CMK (cell line): Measurements from ENCODE around the gene KYAT1.
"Not testable (repeated sequence)": the region's sequence is repeated elsewhere in the genome, so short reads cannot be mapped to it uniquely, and the experiment has no call there.

Experiments
- DNase-seq: peaks from one replicate; pipeline ENCODE4 v3.0.0-alpha.2; 2010; ENCODE audit warnings: low read depth

Gene KYAT1

DNA sequence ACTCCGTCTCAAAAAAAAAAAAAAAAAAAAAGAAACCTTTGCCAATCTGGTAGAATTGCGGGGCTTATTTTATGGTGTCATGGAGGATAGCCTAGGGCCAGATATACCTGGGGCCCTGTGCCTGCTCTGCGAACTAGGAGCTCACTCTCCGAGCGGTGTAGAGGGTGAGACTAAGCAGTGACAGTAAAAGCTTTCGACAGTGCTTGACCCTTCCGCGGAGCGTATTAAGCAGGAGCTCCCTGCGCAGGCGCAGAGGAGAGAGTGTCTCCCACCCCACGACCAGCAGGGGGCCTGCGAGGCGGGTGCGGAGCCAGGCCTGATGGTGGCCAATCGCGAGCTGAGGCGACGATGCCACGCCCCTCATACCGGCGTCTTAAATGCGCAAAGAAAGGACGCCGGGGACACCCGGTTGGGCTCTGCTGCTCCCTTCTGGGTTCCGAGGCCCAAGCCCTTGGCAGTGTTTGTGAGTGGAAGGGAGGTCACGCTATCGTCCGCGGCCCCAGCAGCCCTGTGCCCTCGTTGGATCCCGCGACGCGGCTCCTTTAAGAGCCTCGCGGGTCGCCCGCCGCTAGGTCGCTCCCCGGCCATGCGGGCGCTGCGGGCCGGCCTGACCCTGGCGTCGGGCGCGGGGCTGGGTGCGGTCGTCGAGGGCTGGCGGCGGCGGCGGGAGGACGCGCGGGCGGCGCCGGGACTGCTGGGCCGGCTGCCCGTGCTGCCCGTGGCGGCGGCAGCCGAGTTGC lies 63.5 kb downstream of the KYAT1 start, which contains the start of gene ENDOG:
TSS of gene ENDOG (plus strand) at position 402 of the 740 bp plus-strand sequence. CDS start at position 587, 185 bp downstream.
- peak; percentile 94 for DNase-seq

GRCh38 chr9:128810873-128811272 lies 70.9 kb downstream of the KYAT1 start:
- DNase-seq = no peak

GRCh38 chr9:128809831-128810230 lies 71.9 kb downstream of the KYAT1 start:
- DNase-seq = no peak

DNA sequence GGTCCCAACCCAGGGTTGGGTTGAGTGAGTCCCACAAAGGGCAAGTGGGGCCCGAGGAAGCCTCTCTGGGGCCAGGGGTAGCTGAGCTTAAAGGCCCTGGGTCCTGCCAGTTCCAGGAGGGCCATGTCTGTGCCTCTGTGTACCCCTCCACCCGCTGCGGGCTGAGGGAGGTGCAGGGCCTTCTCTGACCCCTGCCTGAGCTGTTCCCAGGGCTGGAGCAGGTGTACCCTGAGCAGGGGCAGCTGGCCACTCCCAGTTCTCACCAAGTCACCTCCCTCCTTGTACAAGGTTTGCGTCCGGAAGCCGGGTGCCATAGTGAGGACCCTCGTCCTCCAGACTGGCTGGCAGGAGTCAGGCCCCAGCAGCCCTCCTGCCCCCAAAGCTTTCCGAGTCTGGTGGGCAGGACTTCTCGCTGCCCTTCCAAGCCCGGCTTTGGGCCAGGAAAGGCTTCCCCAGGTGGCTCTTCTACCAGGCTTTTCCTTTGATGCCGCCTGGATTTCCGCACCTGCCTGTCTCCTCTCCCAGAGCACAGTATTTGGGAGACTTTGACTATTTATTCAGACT lies 72.6 kb downstream of the KYAT1 start:
- no peak for DNase-seq

GRCh38 chr9:128808543-128808942 lies 73.2 kb downstream of the KYAT1 start:
- DNase-seq = no peak

- no peak for DNase-seq
Measured at GRCh38 chr9:128807827-128808226, 73.9 kb downstream of the KYAT1 start.

DNA sequence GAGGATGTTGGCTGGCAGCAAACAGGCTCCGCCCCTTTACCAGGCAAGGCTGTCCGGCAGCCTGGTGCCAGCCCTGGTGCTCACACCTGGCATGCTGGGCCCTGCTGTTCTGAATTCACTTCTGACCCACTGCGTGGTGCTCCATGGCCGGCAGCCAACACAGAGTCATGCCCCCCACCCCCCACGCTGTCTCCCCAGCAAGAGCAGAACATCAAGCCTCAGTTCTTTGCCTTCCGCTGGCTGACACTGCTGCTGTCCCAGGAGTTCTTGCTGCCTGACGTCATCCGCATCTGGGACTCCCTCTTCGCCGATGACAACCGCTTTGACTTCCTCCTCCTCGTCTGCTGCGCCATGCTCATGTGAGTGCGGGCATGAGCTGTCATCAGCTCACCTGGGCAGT lies 76.1 kb downstream of the KYAT1 start:
- DNase-seq = no peak

- DNase-seq = no peak
Measured at GRCh38 chr9:128802482-128802881, 79.3 kb downstream of the KYAT1 start.

DNA sequence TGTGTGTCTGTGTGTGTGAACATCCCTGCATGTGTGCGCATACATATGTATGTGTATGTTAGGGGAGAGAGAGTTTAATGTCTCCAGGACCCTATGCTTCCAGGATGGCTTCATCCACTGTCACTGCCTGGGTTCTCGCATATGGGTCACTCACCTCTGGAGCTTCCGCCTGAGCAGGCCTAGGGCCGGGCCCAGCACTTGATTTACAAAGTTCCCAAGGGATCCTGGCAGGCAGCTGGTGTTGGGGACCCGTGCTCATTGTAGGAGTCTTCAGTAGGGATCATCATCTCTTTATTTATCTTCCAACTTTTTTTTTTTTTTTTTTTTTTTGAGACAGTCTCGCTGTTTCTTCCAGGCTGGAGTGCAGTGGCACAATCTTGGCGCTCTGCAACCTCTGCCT lies 81.7 kb downstream of the KYAT1 start:
- DNase-seq = no peak

- DNase-seq = no peak
Measured at GRCh38 chr9:128798896-128799295, 82.9 kb downstream of the KYAT1 start.

DNA sequence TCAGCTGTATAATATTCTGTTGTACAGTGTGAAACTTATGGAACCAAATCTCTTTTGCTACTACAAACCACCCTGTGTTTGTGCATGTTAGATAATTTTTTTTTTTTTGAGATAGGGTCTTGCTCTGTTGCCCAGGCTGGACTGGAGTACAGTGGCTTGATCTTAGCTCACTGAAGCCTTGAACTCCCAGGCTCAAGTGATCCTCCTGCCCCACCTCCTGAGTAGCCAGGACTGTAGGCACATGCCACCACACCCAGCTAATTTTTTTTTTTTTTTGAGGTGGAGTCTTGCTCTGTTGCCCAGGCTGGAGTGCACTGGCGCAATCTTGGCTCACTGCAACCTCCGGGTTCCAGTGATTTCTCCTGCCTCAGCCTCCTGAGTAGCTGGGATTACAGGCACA lies 86.8 kb downstream of the KYAT1 start:
- not testable (repeated sequence) for DNase-seq

GRCh38 chr9:128792978-128793686 lies 88.6 kb downstream of the KYAT1 start:
- DNase-seq = no peak

GRCh38 chr9:128792134-128792533 lies 89.6 kb downstream of the KYAT1 start:
- no peak for DNase-seq

DNA sequence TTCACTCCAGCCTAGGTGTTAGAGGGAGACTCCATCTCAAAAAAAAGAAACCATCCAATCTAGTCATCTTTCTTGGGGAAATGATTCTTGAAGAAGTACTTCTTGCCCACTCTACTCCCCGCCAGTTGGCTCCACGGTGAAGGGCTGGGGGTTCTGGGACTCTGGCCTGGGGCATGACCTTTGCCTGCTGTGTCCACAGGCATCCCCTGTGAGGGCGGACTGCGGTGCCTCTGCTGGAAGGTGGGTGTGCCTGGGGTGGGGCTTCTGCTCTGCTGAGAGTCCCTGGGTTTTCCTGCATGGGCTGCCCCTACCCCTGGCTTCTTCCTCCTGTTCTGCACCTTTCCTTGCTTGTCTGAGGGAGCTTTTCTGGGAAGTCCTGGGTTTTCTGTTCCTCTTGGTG lies 91.2 kb downstream of the KYAT1 start:
- DNase-seq = no peak

GRCh38 chr9:128788445-128788844 lies 93.3 kb downstream of the KYAT1 start:
- no peak for DNase-seq

DNA sequence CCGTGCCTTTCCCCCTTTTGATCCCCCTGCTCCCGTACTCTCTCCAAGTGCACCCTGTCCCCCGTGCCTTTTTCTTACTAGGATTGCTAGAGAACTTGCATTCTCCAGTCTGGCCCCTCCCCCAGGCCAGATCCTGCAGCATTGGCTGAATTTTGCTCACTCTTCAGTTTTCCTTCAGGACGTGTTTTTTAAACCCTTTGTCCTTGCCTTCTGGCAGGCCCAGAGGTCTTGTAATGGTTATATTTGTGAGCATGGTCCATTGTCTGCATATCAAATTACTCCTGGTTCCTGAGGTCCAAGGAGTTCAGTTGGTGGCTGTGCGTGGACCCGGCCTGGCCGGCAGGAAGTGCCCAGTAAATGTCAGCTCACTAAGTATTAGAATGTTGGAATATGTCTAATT lies 94.1 kb downstream of the KYAT1 start:
- no peak for DNase-seq

- peak; percentile 46 for DNase-seq
Measured at GRCh38 chr9:128786681-128787601, 94.8 kb downstream of the KYAT1 start, which contains the start of gene TBC1D13. TSS of gene TBC1D13 (plus strand) at chr9:128787253. CDS start at chr9:128787354, 101 bp downstream.

DNA sequence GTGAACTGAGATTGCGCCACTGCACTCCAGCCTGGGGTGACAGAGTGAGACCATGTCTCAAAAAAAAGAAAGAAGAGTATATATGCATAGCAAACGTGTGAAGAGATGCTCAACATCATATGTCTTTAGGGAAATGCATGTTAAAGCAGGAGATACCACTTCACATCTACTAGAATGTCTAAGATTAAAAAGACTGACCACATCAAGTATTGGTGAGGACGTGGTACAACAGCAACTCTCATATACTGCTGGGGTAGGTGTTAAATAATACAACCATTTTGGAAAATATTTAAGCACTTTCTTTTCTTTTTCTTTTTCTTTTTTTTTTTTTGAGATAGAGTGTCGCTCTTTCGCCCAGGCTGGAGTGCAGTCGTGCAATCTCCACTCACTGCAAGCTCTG lies 96.3 kb downstream of the KYAT1 start:
- no peak for DNase-seq
